Esophagus muscularis mucosa (tissue), 4 donors: ENCODE data around the gene CEP170B. TPM values are rescaled to one million over a fixed set of nuclear protein-coding genes. Genes with fewer than 3 reads are reported as not detected.

ENCODE experiments used
- DNase-seq: peaks from one replicate; pipeline ENCODE4 v3.0.0-alpha.2; 2017; ENCODE audit errors: extremely low spot score
- H3K27ac ChIP-seq, 4 donors: fragments of 200-600 bp; sonication (generic); replicated peaks in 1 of 4; 1 replicate in 3 of 4; 2 replicates in 1 of 4; pipeline ENCODE4 v1.5.1; 2016 to 2019; ENCODE audit warnings: mild to moderate bottlenecking in 1 of 4
- H3K27me3 ChIP-seq, 4 donors: fragments of 200-600 bp; sonication (generic); one replicate each; pipeline versions ENCODE4 v1.5.1 to v1.6.0; 2016 to 2019
- H3K36me3 ChIP-seq, 4 donors: fragments of 200-600 bp; sonication (generic); one replicate each; pipeline ENCODE4 v1.5.1; 2016 to 2019
- H3K4me1 ChIP-seq, 4 donors: fragments of 200-600 bp; sonication (generic); one replicate each; pipeline ENCODE4 v1.5.1; 2016 to 2019
- H3K4me3 ChIP-seq, 4 donors: fragments of 200-600 bp; sonication (generic); 1 replicate in 2 of 4; 2 replicates in 2 of 4; pipeline ENCODE4 v1.5.1; 2016 to 2019; ENCODE audit warnings: mild to moderate bottlenecking in 4 of 4, moderate library complexity in 1 of 4
- H3K9me3 ChIP-seq, 4 donors: fragments of 200-600 bp; sonication (generic); 1 replicate in 3 of 4; 2 replicates in 1 of 4; pipeline ENCODE4 v1.5.1; 2016 to 2019
- CTCF ChIP-seq, 3 experiments: fragments of 200-600 bp in 2 of 3; fragments of 450-650 bp in 1 of 3; sonication (generic) in 2 of 3; IDR thresholded peaks; one replicate each; pipeline ENCODE4 v1.5.1; 2017 to 2019; ENCODE audit warnings: antibody characterized with exemption in 3 of 3, mild to moderate bottlenecking in 2 of 3, moderate library complexity in 1 of 3
- EP300 ChIP-seq: sonication (generic); formaldehyde crosslinking; IDR thresholded peaks from one replicate; pipeline ENCODE4 v1.6.1; 2017; ENCODE audit warnings: antibody characterized with exemption
- POLR2A ChIP-seq: fragments of 450-650 bp; IDR thresholded peaks from one replicate; pipeline ENCODE4 v1.6.1; 2017; ENCODE audit warnings: antibody characterized with exemption, moderate library complexity, mild to moderate bottlenecking, low read depth
- POLR2AphosphoS5 ChIP-seq, 2 donors: sonication (generic); formaldehyde crosslinking; IDR thresholded peaks; one replicate each; pipeline ENCODE4 v1.6.1; 2017; ENCODE audit warnings: antibody characterized with exemption in 2 of 2
- WGBS: methylation state at CpG from one replicate; pipeline ENCODE4 v1.1.5; 2018; 5-methylcytosine and 5-hydroxymethylcytosine counted together
- intact Hi-C: fragments of 100-400 bp; cut with DNase I; formaldehyde crosslinking; loops from one replicate; pipeline ENCODE4 v1.15.1; 2023
- total RNA-seq, 4 donors: library from RNA; depleted of rRNA; stranded (reverse); fragments of >200 nt; gene quantifications; one replicate each; pipeline versions ENCODE4 v1.1.0 to v1.2.1, GENCODE V29; 2016

Gene CEP170B
- total RNA-seq: 10 to 100 TPM; 24.1 to 70.6 (median 45.7) TPM

GRCh38 chr14:104865081-104865630 is at the start of gene CEP170B:
TSS of gene CEP170B (plus strand) at chr14:104865268. CDS start at chr14:104868451, 3,183 bp downstream.
- TF ChIP-seq EP300: no peak
- TF ChIP-seq POLR2AphosphoS5 (IDR thresholded peaks at IDR 0.05): no peak
- TF ChIP-seq POLR2A: no peak
- no peak for TF ChIP-seq CTCF (IDR thresholded peaks at IDR 0.05)
- peak within 1 kb of the TSS; percentile 75 to 86 (median 83) for H3K27ac ChIP-seq
- peaks cover 23 to 48% (median 36%) of the 10 kb centered on the region in 4 donors for H3K4me1 ChIP-seq
- H3K36me3 ChIP-seq: peaks cover 0 to 18% (median 3%) of the 10 kb centered on the region in 4 donors
- intact Hi-C loops: no loop called here
- WGBS: no CpG with 5 or more reads among the region's 88 CpGs
- peak within 1 kb of the TSS; percentile 75 to 95 (median 84) for H3K4me3 ChIP-seq
- no peak for DNase-seq
- no peaks in the 10 kb centered on the region for H3K27me3 ChIP-seq
- H3K9me3 ChIP-seq: no peaks in the 10 kb centered on the region

GRCh38 chr14:104816616-104816884 is 48.5 kb upstream of the CEP170B start:
- WGBS: 3% methylated on average over 8 of the region's 8 CpGs
- H3K4me3 ChIP-seq: peak overlapping the region; percentile 83 to 98 (median 87)
- intact Hi-C loops: no loop called here
- no peaks in the 10 kb centered on the region for H3K27me3 ChIP-seq
- no peaks in the 10 kb centered on the region for H3K36me3 ChIP-seq
- no peak for TF ChIP-seq POLR2AphosphoS5 (IDR thresholded peaks at IDR 0.05)
- no peak for TF ChIP-seq EP300
- no peak for TF ChIP-seq CTCF (IDR thresholded peaks at IDR 0.05)
- TF ChIP-seq POLR2A: no peak
- H3K9me3 ChIP-seq: no peaks in the 10 kb centered on the region
- H3K27ac ChIP-seq: peak overlapping the region; percentile 96 to 98 (median 97)
- H3K4me1 ChIP-seq: peaks cover 25 to 48% (median 43%) of the 10 kb centered on the region in 4 donors
- no peak for DNase-seq

- intact Hi-C loops: no loop called here
- 97% methylated on average over 8 of the region's 8 CpGs for WGBS
- no peak for DNase-seq
These were observed 46.9 kb upstream of the CEP170B start for GRCh38 chr14:104817930-104818713.

GRCh38 chr14:104818714-104819161 is 46.3 kb upstream of the CEP170B start:
- TF ChIP-seq POLR2A: no peak
- no peak for TF ChIP-seq CTCF (IDR thresholded peaks at IDR 0.05)
- TF ChIP-seq POLR2AphosphoS5 (IDR thresholded peaks at IDR 0.05): no peak
- TF ChIP-seq EP300: no peak
- H3K27ac ChIP-seq: no peak overlapping the region
- 89% methylated on average over 4 of the region's 9 CpGs for WGBS
- H3K4me1 ChIP-seq: peaks cover 25 to 47% (median 41%) of the 10 kb centered on the region in 4 donors
- no peak for DNase-seq
- H3K27me3 ChIP-seq: no peaks in the 10 kb centered on the region
- intact Hi-C loops: no loop called here
- no peak overlapping the region for H3K4me3 ChIP-seq
- H3K9me3 ChIP-seq: no peaks in the 10 kb centered on the region
- H3K36me3 ChIP-seq: no peaks in the 10 kb centered on the region

More at GRCh38 chr14:104817930-104818713, 46.9 kb upstream of the CEP170B start:
- TF ChIP-seq EP300 (no peak), POLR2A (no peak), POLR2AphosphoS5 (IDR thresholded peaks at IDR 0.05) (no peak), CTCF (IDR thresholded peaks at IDR 0.05) (no peak)
- no peak overlapping the region for H3K27ac ChIP-seq
- no peaks in the 10 kb centered on the region for H3K36me3 ChIP-seq
- no peaks in the 10 kb centered on the region for H3K9me3 ChIP-seq
- H3K4me1 ChIP-seq: peaks cover 25 to 48% (median 43%) of the 10 kb centered on the region in 4 donors
- no peak overlapping the region for H3K4me3 ChIP-seq
- no peaks in the 10 kb centered on the region for H3K27me3 ChIP-seq
